GM12873 (cell line): ENCODE measurements around the gene GDAP1L1.

ENCODE experiments used
- CTCF ChIP-seq: IDR thresholded peaks from 2 replicates; pipeline ENCODE4 v1.5.1; 2012; ENCODE audit warnings: low read depth, mild to moderate bottlenecking, moderate library complexity, low read length, control low read depth; ENCODE audit not compliant: insufficient read depth; ENCODE audit errors: missing control alignments

GDAP1L1 gene

GRCh38 chr20:44206132-44206531 is 41.0 kb upstream of the GDAP1L1 start:
- TF ChIP-seq CTCF = no peak

DNA sequence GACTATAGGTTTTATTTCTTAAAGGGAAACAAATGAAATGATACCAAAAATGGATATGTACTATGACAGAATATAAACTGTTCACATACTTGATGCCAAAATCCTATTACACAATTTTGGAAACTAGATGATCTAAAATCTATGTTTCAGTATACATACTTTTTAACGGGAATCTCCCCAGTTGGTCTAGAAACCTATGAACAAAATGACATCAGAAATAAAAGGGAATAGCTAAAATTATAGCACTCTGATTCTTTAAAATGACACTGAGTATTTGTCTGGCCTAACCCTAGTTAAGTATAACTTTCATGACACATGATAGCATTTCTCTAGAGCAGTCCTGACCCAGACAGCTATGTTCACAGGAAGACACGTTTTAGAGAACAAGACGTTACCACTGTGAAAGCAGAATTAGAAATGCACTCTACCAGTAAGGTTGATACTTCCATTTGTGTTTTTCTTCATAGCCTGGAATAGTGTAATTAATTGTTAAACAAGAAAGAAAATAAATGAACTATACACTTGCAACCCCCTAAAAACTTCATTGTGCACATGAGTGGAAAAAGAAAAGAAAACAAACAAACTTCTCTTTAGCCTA is 39.9 kb upstream of the GDAP1L1 start:
- TF ChIP-seq CTCF = no peak

DNA sequence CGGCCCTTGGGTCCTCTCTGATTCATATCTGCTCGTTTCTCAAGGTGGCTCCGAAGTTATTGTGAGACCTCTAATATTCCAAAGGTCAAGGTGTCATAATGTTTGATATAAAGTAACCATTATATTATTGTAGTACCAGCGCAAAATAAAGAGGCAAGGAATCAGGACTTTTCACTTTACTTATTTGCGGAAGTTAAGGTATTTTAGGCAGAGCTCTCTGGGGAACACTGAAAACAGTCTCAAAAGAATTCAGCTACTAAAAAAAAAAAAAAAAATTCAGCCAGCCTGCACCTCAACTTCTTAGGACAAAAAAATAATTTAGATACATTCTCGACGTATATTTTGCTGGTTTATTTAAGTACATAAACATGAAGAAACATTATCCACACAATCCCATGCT is 38.9 kb upstream of the GDAP1L1 start:
- no peak for TF ChIP-seq CTCF

- no peak for TF ChIP-seq CTCF
Observed at GRCh38 chr20:44208770-44209169, 38.3 kb upstream of the GDAP1L1 start.

DNA sequence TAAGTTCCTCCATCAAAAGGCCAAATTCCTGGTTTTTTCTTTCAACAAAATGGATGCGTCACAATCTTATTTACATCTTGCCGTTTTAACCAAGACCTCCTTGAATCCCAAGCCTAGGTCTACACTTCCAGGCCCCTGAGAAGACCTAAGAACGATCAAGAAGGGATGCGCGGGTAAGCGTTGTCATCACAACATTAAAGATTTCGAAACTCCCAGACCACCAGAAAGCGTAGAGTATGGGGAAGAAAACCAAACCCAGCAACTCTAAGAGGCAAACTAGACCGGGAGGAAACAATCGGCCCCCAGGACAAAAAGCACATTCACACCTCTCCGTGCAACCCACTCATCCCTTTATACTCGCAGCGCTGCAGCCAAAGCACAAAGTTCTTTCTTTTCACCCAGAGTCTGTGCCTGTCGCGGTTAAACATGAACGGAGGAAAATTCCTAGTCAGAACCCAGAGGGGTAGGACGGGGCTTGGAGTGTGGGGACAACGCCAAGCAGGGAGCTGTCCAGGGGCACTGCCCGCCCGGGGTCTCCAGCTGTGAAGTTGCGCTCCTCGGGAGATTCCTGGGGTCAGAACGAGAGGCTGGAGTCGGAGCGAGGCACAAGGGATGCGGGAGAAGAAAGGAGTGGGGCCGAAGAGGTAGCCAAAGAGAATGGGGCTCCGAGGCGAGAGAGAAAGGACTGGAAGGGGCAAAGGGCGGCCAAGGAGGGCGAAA is 37.3 kb upstream of the GDAP1L1 start:
- TF ChIP-seq CTCF = no peak

- no peak for TF ChIP-seq CTCF
Observed at GRCh38 chr20:44210406-44211176, 36.5 kb upstream of the GDAP1L1 start, which contains the start of gene OSER1. Gene OSER1, minus strand, starts transcription at chr20:44210771. Its CDS starts 3,814 bp downstream, at chr20:44206957.
